Body of pancreas (tissue), 4 donors: ENCODE data around the gene NFIA. TPM values are rescaled to one million over a fixed set of nuclear protein-coding genes. Genes with fewer than 3 reads are reported as not detected.

Experiments used
- ATAC-seq: fragments of 150-250 bp; one replicate; pipeline ENCODE4 v1.9.1; 2016
- DNase-seq, 4 donors: peaks; one replicate each; pipeline ENCODE4 v3.0.0-alpha.2; 2019
- H3K27ac ChIP-seq, 4 donors: fragments of 200-600 bp; sonication (generic); 1 replicate in 3 of 4; 2 replicates in 1 of 4; pipeline versions ENCODE4 v1.5.1 to v1.6.1; 2016 to 2019; ENCODE audit warnings: mild to moderate bottlenecking in 1 of 4, mixed read lengths in 1 of 4, moderate library complexity in 1 of 4
- H3K27me3 ChIP-seq, 2 donors: fragments of 200-600 bp; sonication (generic); one replicate each; pipeline ENCODE4 v1.6.0; 2016; ENCODE audit warnings: mild to moderate bottlenecking in 1 of 2
- H3K36me3 ChIP-seq, 2 donors: fragments of 200-600 bp; sonication (generic); replicated peaks in 1 of 2; 2 replicates each; pipeline ENCODE4 v1.5.1; 2016; ENCODE audit warnings: low read depth in 2 of 2; ENCODE audit not compliant: insufficient read depth in 1 of 2
- H3K4me1 ChIP-seq: fragments of 200-600 bp; sonication (generic); one replicate; pipeline ENCODE4 v1.6.0; 2016
- H3K4me3 ChIP-seq, 2 donors: fragments of 200-600 bp; sonication (generic); 1 replicate in 1 of 2; 2 replicates in 1 of 2; pipeline ENCODE4 v1.5.1; 2016 to 2019
- H3K9me3 ChIP-seq, 3 donors: fragments of 200-600 bp; sonication (generic); 1 replicate in 2 of 3; 2 replicates in 1 of 3; pipeline ENCODE4 v1.5.1; 2016
- CTCF ChIP-seq, 7 experiments: fragments of 450-650 bp in 4 of 7; fragments of 200-600 bp in 3 of 7; sonication (generic) in 3 of 7; IDR thresholded peaks; one replicate each; pipeline ENCODE4 v1.5.1; 2016 to 2019; ENCODE audit warnings: antibody characterized with exemption in 7 of 7
- POLR2A ChIP-seq, 3 donors: fragments of 450-650 bp; IDR thresholded peaks; one replicate each; pipeline ENCODE4 v1.6.1; 2016; ENCODE audit warnings: antibody characterized with exemption in 3 of 3, mild to moderate bottlenecking in 2 of 3
- WGBS, 2 donors: methylation state at CpG; one replicate each; pipeline ENCODE4 v1.1.5; 2017; 5-methylcytosine and 5-hydroxymethylcytosine counted together
- intact Hi-C: fragments of 100-400 bp; cut with DNase I; formaldehyde crosslinking; loops from one replicate; pipeline ENCODE4 v1.15.1; 2023
- total RNA-seq, 2 donors: library from RNA; depleted of rRNA; stranded (reverse); fragments of >200 nt; gene quantifications; one replicate each; pipeline ENCODE4 v1.1.0, GENCODE V29; 2016

The NFIA gene
- total RNA-seq, 2 donors from 2014 or later: 21.5 to 32.3 TPM

GRCh38 chr1:61087571-61087970 lies 5.2 kb downstream of the NFIA start:
- intact Hi-C loops: no loop called here
- Histone ChIP-seq H3K4me1 (peaks cover 67% of the 10 kb centered on the region), H3K27ac (peak overlapping the region in 3 of 4 donors; percentile 7 to 91 (median 85)), H3K9me3 (no peaks in the 10 kb centered on the region), H3K27me3 (no peaks in the 10 kb centered on the region), H3K36me3 (no peaks in the 10 kb centered on the region), H3K4me3 (no peak overlapping the region)
- 37 to 47% methylated on average over 3 of the region's 3 CpGs for WGBS, 2 donors
- peak in 2 of 4 donors; percentile 21 to 47 for DNase-seq
- no peak for ATAC-seq
- no peak for TF ChIP-seq CTCF (IDR thresholded peaks at IDR 0.05)
- TF ChIP-seq POLR2A (IDR thresholded peaks at IDR 0.05): no peak

- no peak overlapping the region for H3K4me3 ChIP-seq
- H3K27me3 ChIP-seq: no peaks in the 10 kb centered on the region
- peak overlapping the region in 1 of 4 donors; percentile 7 for H3K27ac ChIP-seq
- ATAC-seq (no peak), DNase-seq (no peak)
- 94 to 95% methylated on average over 25 of the region's 25 CpGs for WGBS, 2 donors
- TF ChIP-seq POLR2A (IDR thresholded peaks at IDR 0.05) (no peak), CTCF (IDR thresholded peaks at IDR 0.05) (no peak)
- H3K9me3 ChIP-seq: no peaks in the 10 kb centered on the region
- H3K4me1 ChIP-seq: peaks cover 70% of the 10 kb centered on the region
- no peaks in the 10 kb centered on the region for H3K36me3 ChIP-seq
- intact Hi-C loops: no loop called here
These were observed 6.0 kb downstream of the NFIA start for GRCh38 chr1:61088163-61088974.

GRCh38 chr1:61089338-61089737 lies 7.0 kb downstream of the NFIA start:
- Histone ChIP-seq H3K27me3 (no peaks in the 10 kb centered on the region), H3K36me3 (no peaks in the 10 kb centered on the region), H3K9me3 (no peaks in the 10 kb centered on the region), H3K27ac (peak overlapping the region in 1 of 4 donors; percentile 10), H3K4me3 (no peak overlapping the region), H3K4me1 (peaks cover 77% of the 10 kb centered on the region)
- no peak for ATAC-seq
- no peak for TF ChIP-seq POLR2A (IDR thresholded peaks at IDR 0.05)
- no peak for DNase-seq
- intact Hi-C loops: no loop called here
- WGBS, 2 donors: 15 to 17% methylated on average over 4 of the region's 4 CpGs

- Histone ChIP-seq H3K27ac (peak overlapping the region in 1 of 4 donors; percentile 10), H3K4me3 (no peak overlapping the region), H3K27me3 (no peaks in the 10 kb centered on the region), H3K9me3 (no peaks in the 10 kb centered on the region), H3K4me1 (peaks cover 77% of the 10 kb centered on the region), H3K36me3 (no peaks in the 10 kb centered on the region)
- ATAC-seq (no peak), DNase-seq (no peak)
- intact Hi-C loops: no loop called here
- TF ChIP-seq POLR2A (IDR thresholded peaks at IDR 0.05): no peak
- TF ChIP-seq CTCF (IDR thresholded peaks at IDR 0.05): no peak
These were observed 7.4 kb downstream of the NFIA start for GRCh38 chr1:61089741-61090140.

- WGBS, 2 donors: 57 to 60% methylated on average over 9 of the region's 9 CpGs
- intact Hi-C loops: no loop called here
- Histone ChIP-seq H3K36me3 (no peaks in the 10 kb centered on the region), H3K27ac (peak overlapping the region in 1 of 4 donors; percentile 56), H3K4me3 (no peak overlapping the region), H3K27me3 (no peaks in the 10 kb centered on the region), H3K4me1 (peaks cover 75% of the 10 kb centered on the region), H3K9me3 (no peaks in the 10 kb centered on the region)
- no peak for TF ChIP-seq CTCF (IDR thresholded peaks at IDR 0.05)
- no peak for TF ChIP-seq POLR2A (IDR thresholded peaks at IDR 0.05)
- no peak for ATAC-seq
- DNase-seq: no peak
These were observed 8.3 kb downstream of the NFIA start for GRCh38 chr1:61090546-61091202.
